ENCODE data around the gene NLGN2. TPM values are rescaled to one million over a fixed set of nuclear protein-coding genes. Genes with fewer than 3 reads are reported as not detected.
A peak's percentile ranks its signal among the peaks of the same experiment; 100 is the strongest.

NLGN2 gene
- total RNA-seq, 1 experiment from 2014 or later, result 70.2 TPM

GRCh38 chr17:7459961-7460545 is 52.4 kb downstream of the NLGN2 start:
- Mint-ChIP-seq H3K27ac (peak overlapping the region in 1 of 3 experiments; percentile 65; a peak in 1 of 7 replicates), H3K9me3 (no peaks in the 10 kb centered on the region), H3K27me3 (ENCODE audit: low read depth) (no peaks in the 10 kb centered on the region), H3K4me1 (peaks cover 16 to 26% of the 10 kb centered on the region in 2 experiments), H3K4me3 (no peak overlapping the region), H3K36me3 (ENCODE audit: insufficient read depth in 1 of 3, low read depth in 3 of 3) (peaks cover 1 to 23% (median 4%) of the 10 kb centered on the region in 3 experiments; a peak in 3 of 7 replicates)
- no peak overlapping the region for H3K18ac ChIP-seq (ENCODE audit: insufficient read length, low read depth, low read length)
- no peak overlapping the region for H2BK12ac ChIP-seq (ENCODE audit: insufficient read length, low read depth, low read length)
- H3K9me3 ChIP-seq (ENCODE audit: control insufficient read depth, low read depth, low read length), result no peaks in the 10 kb centered on the region
- H2BK120ac ChIP-seq (ENCODE audit: low read depth, low read length, poor library complexity, severe bottlenecking), result no peak overlapping the region
- H3K4ac ChIP-seq (ENCODE audit: low read depth, low read length), result no peak overlapping the region
- H3K23ac ChIP-seq (ENCODE audit: insufficient read length, low read depth, low read length), result no peak overlapping the region
- H2BK20ac ChIP-seq (ENCODE audit: low read depth, low read length, poor library complexity, severe bottlenecking), result no peak overlapping the region
- H3T11ph ChIP-seq (ENCODE audit: low read length), result no peak overlapping the region
- DNase-seq, result no peak
- H2BK15ac ChIP-seq (ENCODE audit: low read depth, low read length), result no peak overlapping the region
- peaks cover 5% of the 10 kb centered on the region for H3K23me2 ChIP-seq (ENCODE audit: insufficient read length, low read depth, low read length, poor library complexity, severe bottlenecking)
- H3K56ac ChIP-seq (ENCODE audit: insufficient read length, low read depth, low read length), result no peak overlapping the region
- TF ChIP-seq CTCF (conservative IDR thresholded peaks at IDR 0.05), result no peak
- peaks cover 2% of the 10 kb centered on the region for H4K20me1 ChIP-seq (ENCODE audit: control insufficient read depth, insufficient read depth, insufficient read length)
- H4K91ac ChIP-seq (ENCODE audit: insufficient read length, low read depth, low read length), result no peak overlapping the region
- no peaks in the 10 kb centered on the region for H3K27me3 ChIP-seq (ENCODE audit: insufficient read depth, low read length)
- H3K4me1 ChIP-seq (ENCODE audit: insufficient read depth, low read length), result peaks cover 8% of the 10 kb centered on the region; the same call in 1 of the 2 replicates
- H2AK5ac ChIP-seq (ENCODE audit: insufficient read length, low read length), result no peak overlapping the region
- no peak overlapping the region for H2BK5ac ChIP-seq (ENCODE audit: insufficient read length, low read length)
- no peak overlapping the region for H2AFZ ChIP-seq (ENCODE audit: low read length)
- H4K5ac ChIP-seq (ENCODE audit: insufficient read length, low read depth, low read length), result no peak overlapping the region
- WGBS (ENCODE audit: extremely low coverage, insufficient read length, low lambda C conversion rate), result no CpG with 5 or more reads among the region's 3 CpGs
- H3K14ac ChIP-seq (ENCODE audit: insufficient read depth, low read length), result no peak overlapping the region
- H4K8ac ChIP-seq (replicated peaks; ENCODE audit: insufficient read length, low read depth, low read length), result no peak overlapping the region
- H3K4me2 ChIP-seq (ENCODE audit: insufficient read depth, insufficient read length, low read length), result no peak overlapping the region
- H3K79me2 ChIP-seq (ENCODE audit: insufficient read depth, low read length), result no peaks in the 10 kb centered on the region
- no peak overlapping the region for H3K9ac ChIP-seq (ENCODE audit: extremely low read depth, insufficient read length, low read length)
- no peak overlapping the region for H3K27ac ChIP-seq (ENCODE audit: insufficient read length, low read depth, low read length)
- no peaks in the 10 kb centered on the region for H3K79me1 ChIP-seq (ENCODE audit: insufficient read depth, low read depth, low read length, poor library complexity, severe bottlenecking)
